H1 (cell line): Measurements from ENCODE around the gene ARHGAP18.

Experiments used
- CHD2 ChIP-seq: IDR thresholded peaks from 2 replicates; pipeline ENCODE4 v1.6.1; 2012; ENCODE audit warnings: low read length, improper control_type of control experiment
- CTCF ChIP-seq, 3 experiments: IDR thresholded peaks; 1 replicate in 2 of 3; 2 replicates in 1 of 3; pipeline versions ENCODE4 v1.5.1 to v1.6.1; 2011; ENCODE audit warnings: low read length in 3 of 3, mild to moderate bottlenecking in 3 of 3, inconsistent platforms in 2 of 3, low read depth in 1 of 3, moderate library complexity in 1 of 3; ENCODE audit not compliant: insufficient read depth in 1 of 3; ENCODE audit errors: control extremely low read depth in 1 of 3
- NRF1 ChIP-seq: IDR thresholded peaks from 2 replicates; pipeline ENCODE4 v1.6.1; 2011; ENCODE audit warnings: mild to moderate bottlenecking, low read depth, low read length, improper control_type of control experiment
- RNF2 ChIP-seq: fragments of 200-900, 300-1000 bp; sonication (generic); IDR thresholded peaks from 2 replicates; pipeline ENCODE4 v1.7.1; 2016; ENCODE audit warnings: borderline replicate concordance, low read depth, mild to moderate bottlenecking, antibody characterized with exemption, low read length; ENCODE audit not compliant: poor library complexity, severe bottlenecking; ENCODE audit errors: missing control alignments
- SP1 ChIP-seq: IDR thresholded peaks from 2 replicates; pipeline ENCODE4 v1.6.1; 2011; ENCODE audit warnings: low read depth, low read length
- TEAD4 ChIP-seq: IDR thresholded peaks from 2 replicates; pipeline ENCODE4 v1.6.1; 2012; ENCODE audit warnings: low read depth, low read length, inconsistent platforms, mixed read lengths
- YY1 ChIP-seq: IDR thresholded peaks from 2 replicates; pipeline ENCODE4 v1.6.1; 2011; ENCODE audit warnings: low read depth, mild to moderate bottlenecking, low read length

GRCh38 chr6:129638686-129639085, 71.3 kb downstream of the ARHGAP18 start:
- no peak for TF ChIP-seq SP1
- TF ChIP-seq TEAD4: no peak
- TF ChIP-seq CTCF (IDR thresholded peaks at IDR 0.05; ENCODE audit: control extremely low read depth in 1 of 3, insufficient read depth in 1 of 3, low read depth in 1 of 3, low read length in 3 of 3): no peak
- no peak for TF ChIP-seq RNF2
- TF ChIP-seq CHD2: no peak
- no peak for TF ChIP-seq YY1
- TF ChIP-seq NRF1: no peak
